Mesendoderm (in vitro differentiated cells): ENCODE data around the gene SEC24C. TPM values are rescaled to one million over a fixed set of nuclear protein-coding genes. Genes with fewer than 3 reads are reported as not detected.

Experiments used
- DNase-seq: peaks from one replicate; pipeline ENCODE4 v3.0.0; 2013
- H2AK5ac ChIP-seq: 2 replicates; pipeline ENCODE4 v1.6.1; 2013; ENCODE audit warnings: low read length, inconsistent platforms
- H2BK120ac ChIP-seq: 2 replicates; pipeline ENCODE4 v1.6.1; 2013; ENCODE audit warnings: low read depth, mild to moderate bottlenecking, low read length, moderate library complexity, mixed read lengths
- H2BK15ac ChIP-seq: replicated peaks from 2 replicates; pipeline ENCODE4 v1.6.1; 2013; ENCODE audit warnings: low read depth, mild to moderate bottlenecking, moderate library complexity
- H2BK5ac ChIP-seq: 2 replicates; pipeline ENCODE4 v1.6.1; 2013; ENCODE audit warnings: low read length, inconsistent platforms
- H3K18ac ChIP-seq: 2 replicates; pipeline ENCODE4 v1.6.1; 2013; ENCODE audit warnings: mild to moderate bottlenecking, low read length, mixed read lengths
- H3K23ac ChIP-seq: one replicate; pipeline ENCODE4 v1.6.1; 2013; ENCODE audit warnings: low read length
- H3K27ac ChIP-seq: 2 replicates; pipeline ENCODE4 v1.5.1; 2013; ENCODE audit warnings: low read depth, mild to moderate bottlenecking, inconsistent platforms, low read length, moderate library complexity
- H3K27me3 ChIP-seq: 2 replicates; pipeline ENCODE4 v1.6.1; 2013; ENCODE audit warnings: low read length, control low read depth, mild to moderate bottlenecking, inconsistent platforms; ENCODE audit not compliant: insufficient read depth, poor library complexity
- H3K36me3 ChIP-seq: 2 replicates; pipeline ENCODE4 v1.6.1; 2013; ENCODE audit warnings: low read length, inconsistent platforms; ENCODE audit not compliant: control insufficient read depth, insufficient read depth
- H3K4ac ChIP-seq: one replicate; pipeline ENCODE4 v1.6.1; 2013; ENCODE audit warnings: low read depth, mild to moderate bottlenecking, low read length, moderate library complexity
- H3K4me1 ChIP-seq: 2 replicates; pipeline ENCODE4 v1.6.1; 2013; ENCODE audit warnings: low read depth, low read length, inconsistent platforms; ENCODE audit not compliant: control insufficient read depth
- H3K4me2 ChIP-seq: 2 replicates; pipeline ENCODE4 v1.6.1; 2013; ENCODE audit warnings: low read length
- H3K4me3 ChIP-seq: 2 replicates; pipeline ENCODE4 v1.5.1; 2013; ENCODE audit warnings: mild to moderate bottlenecking, low read length
- H3K56ac ChIP-seq: one replicate; pipeline ENCODE4 v1.6.1; 2013; ENCODE audit warnings: low read length
- H3K79me1 ChIP-seq: 2 replicates; pipeline ENCODE4 v1.6.1; 2013; ENCODE audit warnings: low read length, inconsistent platforms
- H3K79me2 ChIP-seq: 2 replicates; pipeline ENCODE4 v1.6.1; 2013; ENCODE audit warnings: mild to moderate bottlenecking, low read length; ENCODE audit not compliant: control insufficient read depth, insufficient read depth
- H3K9ac ChIP-seq: 2 replicates; pipeline ENCODE4 v1.6.1; 2013; ENCODE audit warnings: low read length, inconsistent platforms
- H4K5ac ChIP-seq: one replicate; pipeline ENCODE4 v1.6.1; 2013; ENCODE audit warnings: low read length
- H4K8ac ChIP-seq: one replicate; pipeline ENCODE4 v1.6.1; 2013; ENCODE audit warnings: low read depth, mild to moderate bottlenecking, control low read depth, low read length, moderate library complexity
- WGBS: extraction: QIAGEN DNeasy Blood & Tissue Kit; methylation state at CpG from one replicate; pipeline ENCODE4 v1.1.7; 2013; ENCODE audit warnings: low lambda C conversion rate, missing lambda C conversion rate; ENCODE audit not compliant: insufficient coverage; ENCODE audit errors: extremely low coverage; 5-methylcytosine and 5-hydroxymethylcytosine counted together
- small RNA-seq: library from polyadenylated mRNA; stranded (forward); fragments of <200 nt; extraction: miRNeasy Mini kit (QIAGEN cat#:217004); gene quantifications from one replicate; pipeline ENCODE3, GENCODE V24; 2013; ENCODE audit not compliant: insufficient read depth

The SEC24C gene

DNA sequence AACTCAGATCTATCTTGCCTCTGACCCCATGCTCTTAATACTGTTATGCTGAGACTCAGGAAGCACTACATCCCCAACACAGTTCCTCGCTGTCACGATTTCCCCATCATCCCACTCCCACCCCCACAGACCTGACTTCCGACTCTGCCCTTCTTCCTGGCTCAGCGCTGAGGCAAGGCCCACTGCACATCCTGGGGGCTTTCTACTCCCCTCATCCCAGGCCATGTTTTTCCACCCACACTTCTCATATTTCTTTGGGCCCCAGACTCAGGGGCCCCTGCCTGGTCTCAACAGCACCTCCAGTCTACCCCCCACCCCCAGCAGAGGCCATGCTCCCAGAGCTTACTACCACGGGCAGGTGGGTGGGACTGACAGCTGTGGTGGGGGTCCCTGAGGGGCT lies 74.9 kb downstream of the SEC24C start:
- H3K23ac ChIP-seq, result no peak overlapping the region
- no peak overlapping the region for H3K4me2 ChIP-seq
- no peaks in the 10 kb centered on the region for H3K79me1 ChIP-seq
- no peak for DNase-seq
- no peak overlapping the region for H3K18ac ChIP-seq
- H2BK120ac ChIP-seq, result no peak overlapping the region
- no peaks in the 10 kb centered on the region for H3K79me2 ChIP-seq
- no peak overlapping the region for H4K5ac ChIP-seq
- peak overlapping the region; percentile 19 for H3K56ac ChIP-seq
- H3K9ac ChIP-seq, result no peak overlapping the region
- H3K4ac ChIP-seq, result no peak overlapping the region
- H4K8ac ChIP-seq, result no peak overlapping the region
- no peak overlapping the region for H2BK5ac ChIP-seq
- no peak overlapping the region for H3K27ac ChIP-seq
- H2AK5ac ChIP-seq, result no peak overlapping the region
- H3K36me3 ChIP-seq, result no peaks in the 10 kb centered on the region
- WGBS, result no CpG with 5 or more reads among the region's 5 CpGs
- no peak overlapping the region for H2BK15ac ChIP-seq
- H3K27me3 ChIP-seq, result no peaks in the 10 kb centered on the region
- no peak overlapping the region for H3K4me3 ChIP-seq
- peaks cover 5% of the 10 kb centered on the region for H3K4me1 ChIP-seq

- H3K79me2 ChIP-seq, result no peaks in the 10 kb centered on the region
- no peak overlapping the region for H3K18ac ChIP-seq
- no peak overlapping the region for H4K8ac ChIP-seq
- DNase-seq, result peak; percentile 30
- H3K4me2 ChIP-seq, result no peak overlapping the region
- H3K9ac ChIP-seq, result no peak overlapping the region
- no peak overlapping the region for H3K27ac ChIP-seq
- H2BK5ac ChIP-seq, result no peak overlapping the region
- H2AK5ac ChIP-seq, result no peak overlapping the region
- no peak overlapping the region for H3K4ac ChIP-seq
- peak overlapping the region; percentile 19 for H3K56ac ChIP-seq
- H3K4me3 ChIP-seq, result no peak overlapping the region
- WGBS, result no CpG with 5 or more reads among the region's 20 CpGs
- no peak overlapping the region for H2BK15ac ChIP-seq
- H3K79me1 ChIP-seq, result no peaks in the 10 kb centered on the region
- H3K36me3 ChIP-seq, result no peaks in the 10 kb centered on the region
- no peak overlapping the region for H2BK120ac ChIP-seq
- no peaks in the 10 kb centered on the region for H3K27me3 ChIP-seq
- peaks cover 5% of the 10 kb centered on the region for H3K4me1 ChIP-seq
- no peak overlapping the region for H4K5ac ChIP-seq
- no peak overlapping the region for H3K23ac ChIP-seq
Measured at GRCh38 chr10:73819513-73820093, 75.4 kb downstream of the SEC24C start.

Small RNA genes within 50 kb of the gene (small RNA-seq; reads per million reads assigned to genes)
- gene AC022400.4 (not detected), gene AC022400.9 (not detected), gene RNA5SP320 (not detected), gene ZSWIM8-AS1 (not detected)
